Femur (tissue), 1 donor: Measurements from ENCODE around the gene HDAC10.
"Not testable (repeated sequence)": the region's sequence is repeated elsewhere in the genome, so short reads cannot be mapped to it uniquely, and the experiment has no call there.

ENCODE experiments used
- DNase-seq: peaks from one replicate; pipeline ENCODE4 v3.0.0-alpha.2; 2017

The HDAC10 gene

DNA sequence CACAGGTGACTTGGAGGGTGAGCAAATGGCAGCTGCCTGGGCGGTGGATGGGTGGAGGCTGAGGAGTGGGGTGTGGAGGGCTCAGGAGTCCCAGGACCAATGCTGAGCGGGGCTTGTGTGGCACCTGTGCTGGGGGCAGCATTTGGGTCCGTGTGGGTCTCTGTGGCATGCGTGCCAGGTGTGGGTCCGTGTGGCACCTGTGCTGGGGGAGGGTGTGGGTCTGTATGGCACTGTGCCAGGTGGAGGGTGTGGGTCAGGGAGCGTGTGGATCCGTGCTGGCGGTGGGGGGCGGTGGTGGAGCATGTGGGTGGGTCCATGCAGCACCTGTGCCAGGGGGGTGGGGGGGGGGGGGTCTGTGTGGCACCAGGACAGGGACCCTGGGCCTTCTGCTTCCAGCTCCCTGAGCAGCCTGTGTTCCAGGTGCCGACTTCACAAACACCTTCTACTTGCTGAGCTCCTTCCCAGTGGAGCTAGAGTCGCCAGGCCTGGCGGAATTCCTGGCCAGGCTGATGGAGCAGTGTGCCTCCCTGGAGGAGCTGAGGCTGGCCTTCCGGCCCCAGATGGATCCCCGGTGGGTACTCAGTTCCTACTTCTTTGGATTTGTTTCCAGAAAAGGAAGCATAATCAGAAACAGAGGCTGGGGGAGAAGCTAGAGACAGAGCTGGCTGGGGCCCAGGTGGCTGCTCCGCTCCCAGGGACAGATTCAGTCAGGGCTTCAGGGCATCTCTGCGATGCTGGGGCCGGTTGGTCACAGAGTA is 35.6 kb downstream of the HDAC10 start:
- peak; percentile 40 for DNase-seq

DNA sequence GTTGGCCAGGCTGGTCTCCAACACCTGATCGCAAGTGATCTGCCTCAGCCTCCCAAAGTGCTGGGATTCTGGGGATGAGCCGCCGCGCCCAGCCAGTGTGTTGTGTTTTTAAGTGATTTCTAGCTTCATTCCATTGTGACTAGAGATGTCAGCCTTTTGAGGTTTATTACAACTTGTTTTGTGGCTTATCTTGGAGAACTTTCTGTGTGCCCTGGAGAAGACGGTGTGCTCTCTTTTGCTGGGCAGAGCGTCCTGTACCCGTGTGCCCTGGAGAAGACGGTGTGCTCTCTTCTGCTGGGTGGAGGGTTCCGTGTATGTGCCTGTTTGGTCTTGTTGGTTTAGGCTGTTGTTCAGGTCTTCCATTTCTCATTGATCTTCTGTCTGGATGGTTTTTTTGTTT is 37.8 kb downstream of the HDAC10 start:
- no peak for DNase-seq

DNA sequence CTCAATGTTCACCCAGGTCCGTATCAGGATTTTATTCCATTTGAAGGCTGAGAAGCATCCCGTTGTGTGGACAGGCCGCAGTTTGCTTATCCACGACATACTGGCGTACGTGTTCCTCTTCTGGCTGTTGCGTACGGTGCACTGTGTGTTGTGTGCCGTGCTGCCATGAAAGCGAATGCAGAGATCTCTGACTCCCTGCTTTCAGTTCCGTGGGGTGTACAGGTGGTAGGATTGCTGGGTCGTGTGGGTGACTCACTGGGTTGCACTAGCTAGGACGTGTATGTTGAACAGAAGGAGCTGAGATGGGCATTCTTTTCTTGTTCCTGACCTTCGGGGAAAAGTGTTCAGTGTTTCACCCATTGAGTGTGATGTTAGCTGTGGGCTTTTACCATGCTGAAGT is 39.9 kb downstream of the HDAC10 start:
- peak; percentile 10 for DNase-seq

DNA sequence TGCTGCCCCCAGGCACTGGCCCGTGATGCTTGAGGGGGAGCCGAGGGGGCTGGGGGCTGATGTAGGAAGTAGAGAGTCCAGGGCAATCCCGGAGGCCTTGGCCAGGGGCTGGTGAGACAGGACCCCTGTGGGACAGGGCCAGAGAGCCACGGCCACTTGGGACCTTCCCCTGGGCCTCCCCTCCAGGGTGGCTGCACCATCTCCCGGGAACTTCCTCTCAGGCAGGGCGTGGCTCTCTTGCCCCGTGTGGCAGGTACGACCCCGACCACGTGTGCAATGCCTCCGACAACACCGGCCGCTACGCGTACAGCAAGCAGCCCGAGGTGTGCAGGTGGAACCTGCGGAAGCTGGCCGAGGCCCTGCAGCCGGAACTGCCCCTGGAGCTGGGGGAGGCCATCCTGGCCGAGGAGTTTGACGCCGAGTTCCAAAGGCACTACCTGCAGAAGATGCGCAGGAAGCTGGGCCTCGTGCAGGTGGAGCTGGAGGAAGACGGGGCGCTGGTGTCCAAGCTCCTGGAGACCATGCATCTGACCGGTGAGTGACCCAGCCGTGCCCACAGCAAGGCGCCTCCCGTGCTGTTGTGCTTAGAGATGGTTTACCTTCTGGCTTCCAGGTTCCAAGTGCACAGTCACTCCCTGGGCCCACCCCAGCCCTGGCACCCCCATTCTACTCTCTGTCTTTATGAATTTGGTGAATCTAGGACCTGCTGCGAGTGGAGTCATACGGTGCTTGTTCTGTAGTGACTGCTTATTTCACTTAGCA is 40.5 kb downstream of the HDAC10 start:
- DNase-seq, result peak; percentile 30

DNA sequence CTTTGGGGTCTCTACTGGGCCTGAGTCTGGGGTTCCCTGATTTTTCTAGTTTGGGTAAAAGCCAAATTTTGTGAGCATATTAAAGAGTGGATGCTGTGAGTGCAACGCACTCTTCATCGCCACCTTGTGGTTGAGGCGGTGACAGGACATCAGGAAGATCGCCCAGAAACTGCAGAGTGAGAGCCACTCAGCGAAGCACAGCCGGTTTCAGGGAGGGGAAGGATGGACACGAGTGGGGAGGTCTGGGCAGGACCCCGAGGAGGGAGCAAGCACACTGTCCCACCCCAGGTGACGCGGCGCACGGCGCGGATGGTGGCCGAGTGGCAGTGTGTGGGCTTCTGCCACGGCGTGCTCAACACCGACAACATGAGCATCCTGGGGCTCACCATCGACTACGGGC is 41.2 kb downstream of the HDAC10 start:
- peak; percentile 71 for DNase-seq

DNA sequence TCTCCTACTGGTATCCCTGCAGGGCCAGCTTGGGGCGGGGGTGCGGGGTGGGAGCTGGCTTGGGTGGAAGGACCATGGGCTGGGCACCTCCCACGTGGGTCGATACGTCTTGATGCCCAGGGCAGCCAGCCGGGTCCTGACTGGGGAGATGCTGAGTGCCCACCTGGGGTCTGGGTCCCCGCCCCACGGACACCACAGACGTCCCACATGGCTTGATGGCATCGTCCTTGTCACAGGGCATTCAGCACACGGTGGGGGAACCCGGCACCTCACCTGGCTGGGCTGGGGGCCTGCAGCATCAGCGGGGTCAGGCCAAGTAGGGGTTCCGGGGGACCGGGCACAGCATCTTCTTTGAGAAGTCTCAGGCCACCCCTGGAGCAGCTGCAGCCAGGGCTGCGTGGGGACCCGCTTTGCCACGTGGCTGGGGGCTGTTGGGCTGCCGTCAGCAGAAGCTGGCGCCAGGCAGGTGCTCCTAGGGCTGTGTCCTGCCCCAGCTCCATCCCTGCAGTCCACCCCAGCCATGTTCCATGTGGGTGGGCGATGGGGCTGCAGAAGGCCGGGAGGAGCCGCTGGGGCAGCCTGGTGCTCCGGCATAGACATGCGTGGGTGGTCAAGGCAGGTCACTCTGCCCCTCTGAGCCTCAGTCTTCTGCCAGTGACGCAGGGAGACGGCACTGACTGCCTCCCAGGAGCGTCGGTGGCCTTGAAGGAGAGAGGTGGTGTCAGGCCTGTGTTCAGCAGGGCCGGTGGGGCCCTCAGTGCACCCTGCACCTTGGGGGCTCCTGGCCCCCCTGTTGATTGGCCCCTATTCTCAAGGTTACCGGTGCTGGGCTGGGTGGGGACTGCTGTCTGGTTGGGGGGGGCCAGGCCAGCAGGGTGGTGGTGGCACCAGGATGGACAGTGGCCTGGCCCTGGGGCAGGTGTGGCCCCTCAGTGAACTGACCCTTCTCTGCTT is 41.8 kb downstream of the HDAC10 start:
- peak; percentile 31 for DNase-seq

DNA sequence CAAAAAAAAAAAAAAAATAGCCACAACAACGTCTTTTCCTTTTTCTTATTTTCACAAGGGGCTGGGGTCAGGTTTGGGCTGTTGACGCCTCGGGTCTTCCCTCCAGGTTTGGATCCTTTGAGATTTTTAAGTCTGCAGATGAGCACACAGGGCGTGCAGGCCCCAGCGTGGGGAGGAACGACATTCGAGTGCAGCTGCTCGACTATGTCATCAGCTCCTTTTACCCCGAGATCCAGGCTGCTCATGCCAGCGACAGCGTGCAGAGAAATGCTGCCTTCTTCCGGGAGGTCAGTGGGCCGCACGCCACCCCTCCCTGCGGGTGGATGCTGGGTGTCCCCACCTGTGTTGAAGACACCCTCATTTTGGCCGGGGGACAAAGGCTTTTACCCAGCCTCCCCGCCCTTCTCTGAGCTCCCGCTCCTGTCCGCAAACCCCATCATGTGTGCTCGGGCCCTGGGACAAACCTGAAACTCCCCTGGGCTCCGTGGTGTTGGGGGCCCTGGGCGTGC is 42.6 kb downstream of the HDAC10 start:
- DNase-seq, result peak; percentile 32

DNA sequence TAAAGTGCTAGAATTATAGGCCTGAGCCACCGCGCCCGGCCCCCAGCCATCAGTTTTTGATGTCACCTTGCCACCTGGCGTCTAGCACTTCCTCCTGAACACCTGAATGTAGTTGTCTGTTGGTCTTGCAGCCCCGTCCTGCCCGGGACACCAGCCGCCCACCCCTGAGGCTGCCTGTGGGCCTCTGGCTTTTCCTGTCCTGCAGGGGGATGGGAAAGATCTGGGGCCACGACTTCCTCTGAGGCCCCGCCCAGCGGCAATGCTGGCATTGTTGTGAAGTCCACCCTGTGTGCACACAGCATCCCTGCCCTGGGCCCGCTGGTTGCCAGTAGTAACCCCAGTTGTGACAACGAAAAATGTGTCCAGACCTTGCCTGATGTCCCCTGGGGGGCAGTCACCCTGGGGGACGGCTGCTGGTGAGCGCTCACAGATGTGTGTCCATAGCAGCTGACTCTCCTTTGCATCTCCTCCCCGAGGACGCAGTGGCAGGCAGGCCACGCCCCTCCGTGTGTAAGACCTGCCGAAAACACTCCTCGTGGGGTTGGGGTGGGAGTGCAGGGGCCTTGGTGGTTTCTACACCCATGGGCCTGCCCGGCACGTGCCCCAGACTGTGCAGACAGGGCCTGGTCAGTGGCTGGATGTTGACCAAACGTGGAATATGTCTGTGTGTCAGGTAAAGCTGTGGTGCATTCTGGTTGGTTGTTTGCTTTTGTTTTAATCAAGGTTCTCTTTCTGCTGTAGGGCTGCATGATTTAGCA is 43.5 kb downstream of the HDAC10 start:
- DNase-seq, result peak; percentile 64

DNA sequence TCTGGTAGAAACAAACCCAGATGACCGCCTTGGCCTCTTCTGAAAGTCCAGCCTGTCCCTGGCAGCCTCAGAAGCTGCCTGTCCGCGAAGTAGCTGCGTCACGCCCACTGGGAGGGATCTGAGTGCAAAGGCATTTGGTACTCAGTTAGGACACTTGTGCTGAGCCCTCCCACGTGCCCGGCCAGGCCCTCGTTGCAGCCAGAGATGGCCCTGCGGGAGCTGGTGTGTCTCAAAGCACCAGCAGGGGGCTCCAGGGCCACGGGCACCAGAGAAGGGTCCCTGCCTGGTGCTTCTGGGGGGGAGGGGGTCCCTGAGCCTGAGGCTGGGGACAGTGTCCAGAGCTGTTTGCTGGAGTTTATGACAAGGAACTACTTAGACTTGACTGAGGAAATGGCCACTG is 44.5 kb downstream of the HDAC10 start:
- DNase-seq, result peak; percentile 43

DNA sequence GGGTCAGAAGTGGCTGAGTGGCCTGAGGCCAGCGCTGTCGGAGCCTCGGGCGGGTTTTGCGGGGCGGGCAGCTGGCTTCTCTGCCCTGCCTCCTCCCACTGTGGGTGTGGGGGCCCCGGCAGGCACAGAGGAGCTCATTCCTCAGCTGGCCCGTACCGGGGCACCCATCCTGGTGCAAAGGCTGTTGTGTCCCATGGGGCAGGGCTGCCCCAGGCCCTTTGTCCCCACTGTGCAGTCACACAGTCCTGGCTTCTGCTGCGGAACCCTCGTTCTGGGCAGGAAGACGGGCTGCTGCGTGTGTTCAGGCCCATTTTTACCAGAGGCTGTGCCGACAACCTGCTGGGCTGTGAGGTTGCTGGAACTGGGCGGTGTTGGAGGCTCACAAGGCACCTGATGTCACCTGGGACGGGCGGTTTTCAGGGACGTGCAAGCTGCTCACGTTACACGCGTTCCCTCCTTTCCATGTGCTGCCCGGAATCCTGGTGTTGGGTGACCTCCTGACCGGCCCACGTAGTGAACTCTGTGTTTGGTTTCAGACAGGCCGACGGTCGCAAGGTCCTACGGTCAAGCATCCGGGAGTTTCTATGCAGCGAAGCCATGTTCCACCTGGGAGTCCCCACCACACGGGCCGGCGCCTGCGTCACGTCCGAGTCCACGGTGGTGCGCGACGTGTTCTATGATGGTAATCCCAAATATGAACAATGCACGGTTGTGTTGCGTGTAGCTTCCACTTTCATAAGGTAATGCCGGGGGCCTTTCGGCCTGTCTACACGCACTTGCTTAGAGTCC is 45.1 kb downstream of the HDAC10 start:
- peak; percentile 20 for DNase-seq

DNA sequence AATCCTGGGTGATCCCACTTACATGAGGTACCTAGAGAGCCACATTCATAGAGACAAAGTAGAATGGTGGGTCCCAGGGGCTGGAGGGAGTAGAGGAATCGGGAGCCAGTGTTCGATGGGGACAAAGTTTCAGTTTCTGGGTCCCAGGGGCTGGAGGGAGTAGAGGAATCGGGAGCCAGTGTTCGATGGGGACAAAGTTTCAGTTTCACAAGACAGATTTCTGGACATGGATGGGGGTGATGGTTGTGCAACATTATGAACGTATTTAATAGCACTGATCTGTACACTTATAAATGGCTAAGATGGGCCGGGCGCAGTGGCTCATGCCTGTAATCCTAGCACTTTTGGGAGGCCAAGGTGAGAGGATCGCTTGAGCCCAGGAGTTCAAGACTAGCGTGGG is 46.1 kb downstream of the HDAC10 start:
- not testable (repeated sequence) for DNase-seq

DNA sequence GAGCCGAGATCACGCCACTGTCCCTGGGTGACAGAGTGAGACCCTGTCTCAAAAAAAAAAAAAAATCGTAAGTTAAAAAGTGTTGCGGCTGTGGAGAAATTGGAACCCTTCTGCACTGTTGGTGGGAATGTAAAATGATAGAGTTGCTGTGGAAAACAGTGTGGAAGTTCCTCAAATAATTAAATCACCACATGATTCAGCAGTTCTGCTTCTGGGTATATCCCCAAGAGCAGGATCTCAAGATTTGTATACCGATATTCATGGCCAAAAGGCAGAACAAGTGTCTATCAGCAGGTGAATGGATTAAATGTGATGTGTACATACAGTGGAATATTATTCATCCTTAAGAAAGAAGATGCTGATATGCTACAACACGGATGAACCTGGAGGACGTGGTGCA is 46.5 kb downstream of the HDAC10 start:
- DNase-seq, result no peak

DNA sequence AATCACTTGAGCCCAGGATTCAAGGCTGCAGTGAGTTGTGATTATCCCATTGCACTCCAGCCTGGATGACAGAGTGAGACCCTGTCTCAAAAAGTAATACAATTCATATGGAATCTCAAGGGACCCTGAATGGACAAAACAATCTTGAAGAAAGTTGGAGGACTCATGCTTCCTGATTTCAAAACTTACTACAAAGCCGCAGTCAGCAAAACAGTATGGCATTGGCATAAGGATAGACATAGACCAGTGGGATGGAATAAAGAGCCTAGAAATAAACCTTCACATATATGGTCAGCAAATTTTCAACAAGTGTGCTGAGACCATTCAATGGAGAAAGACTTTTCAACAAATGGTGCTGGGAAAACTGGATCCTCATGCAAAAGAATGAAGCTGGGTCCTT is 47.8 kb downstream of the HDAC10 start:
- DNase-seq, result no peak

DNA sequence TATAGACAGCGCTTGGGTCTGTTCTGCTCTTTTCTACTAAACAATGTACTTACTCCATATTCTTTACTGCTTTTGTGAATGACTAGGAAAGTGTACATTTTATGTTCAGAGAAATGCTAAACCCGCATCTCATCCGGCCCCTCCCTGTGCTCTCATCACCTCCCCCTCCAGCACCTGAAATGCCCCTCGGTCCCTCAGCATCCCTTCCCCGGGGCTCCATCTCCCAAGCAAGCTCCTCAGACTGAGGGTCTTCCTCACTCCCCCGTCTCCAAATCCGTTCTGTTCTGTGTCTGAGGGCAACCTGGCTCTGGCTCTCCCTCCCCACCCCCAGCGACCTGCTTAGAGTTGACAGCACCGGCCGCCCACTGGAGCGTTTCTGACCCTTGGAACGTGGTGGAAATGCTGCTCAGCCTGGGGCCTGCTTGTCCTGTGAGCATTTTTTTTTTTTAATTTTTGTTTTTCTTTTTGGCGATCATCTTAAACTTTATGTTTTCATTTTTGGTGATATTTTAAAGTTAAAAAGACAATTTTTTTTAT is 48.9 kb downstream of the HDAC10 start:
- no peak for DNase-seq

DNA sequence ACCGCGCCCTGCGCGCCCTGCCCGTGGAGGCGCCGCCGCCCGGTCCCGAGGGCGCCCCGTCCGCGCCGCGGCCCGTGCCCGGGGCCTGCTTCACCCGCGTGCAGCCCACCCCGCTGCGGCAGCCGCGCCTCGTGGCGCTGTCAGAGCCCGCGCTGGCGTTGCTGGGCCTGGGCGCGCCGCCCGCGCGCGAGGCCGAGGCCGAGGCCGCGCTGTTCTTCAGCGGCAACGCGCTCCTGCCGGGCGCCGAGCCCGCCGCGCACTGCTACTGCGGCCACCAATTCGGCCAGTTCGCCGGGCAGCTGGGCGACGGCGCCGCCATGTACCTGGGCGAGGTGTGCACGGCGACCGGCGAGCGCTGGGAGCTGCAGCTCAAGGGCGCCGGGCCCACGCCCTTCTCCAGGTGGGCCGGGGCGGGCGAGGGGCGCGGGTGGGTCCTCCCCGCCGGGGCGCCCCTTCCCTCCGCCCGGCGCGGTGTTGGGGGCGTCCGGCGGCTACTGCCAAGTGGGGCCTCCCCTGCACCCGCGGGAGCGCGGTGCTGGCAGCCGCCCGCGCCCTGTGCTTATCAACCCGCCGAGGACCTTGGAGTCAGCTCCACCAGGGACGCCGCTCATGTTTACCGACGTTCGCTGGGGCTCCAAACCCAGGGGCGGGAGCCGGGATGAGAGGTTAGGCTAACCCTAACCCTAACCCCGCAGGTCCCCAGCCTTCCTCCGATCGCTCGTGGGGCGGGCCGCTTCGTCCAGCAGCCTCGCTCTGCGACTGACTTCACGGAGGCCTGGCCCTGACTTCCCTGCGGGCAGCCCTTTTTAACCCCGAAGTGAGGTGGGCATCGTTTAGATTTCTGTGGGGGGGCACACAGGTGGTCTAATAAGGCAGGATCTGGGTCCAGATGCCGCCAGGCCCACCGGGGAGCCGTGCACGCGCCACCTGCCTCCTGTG is 49.6 kb downstream of the HDAC10 start:
- no peak for DNase-seq

DNA sequence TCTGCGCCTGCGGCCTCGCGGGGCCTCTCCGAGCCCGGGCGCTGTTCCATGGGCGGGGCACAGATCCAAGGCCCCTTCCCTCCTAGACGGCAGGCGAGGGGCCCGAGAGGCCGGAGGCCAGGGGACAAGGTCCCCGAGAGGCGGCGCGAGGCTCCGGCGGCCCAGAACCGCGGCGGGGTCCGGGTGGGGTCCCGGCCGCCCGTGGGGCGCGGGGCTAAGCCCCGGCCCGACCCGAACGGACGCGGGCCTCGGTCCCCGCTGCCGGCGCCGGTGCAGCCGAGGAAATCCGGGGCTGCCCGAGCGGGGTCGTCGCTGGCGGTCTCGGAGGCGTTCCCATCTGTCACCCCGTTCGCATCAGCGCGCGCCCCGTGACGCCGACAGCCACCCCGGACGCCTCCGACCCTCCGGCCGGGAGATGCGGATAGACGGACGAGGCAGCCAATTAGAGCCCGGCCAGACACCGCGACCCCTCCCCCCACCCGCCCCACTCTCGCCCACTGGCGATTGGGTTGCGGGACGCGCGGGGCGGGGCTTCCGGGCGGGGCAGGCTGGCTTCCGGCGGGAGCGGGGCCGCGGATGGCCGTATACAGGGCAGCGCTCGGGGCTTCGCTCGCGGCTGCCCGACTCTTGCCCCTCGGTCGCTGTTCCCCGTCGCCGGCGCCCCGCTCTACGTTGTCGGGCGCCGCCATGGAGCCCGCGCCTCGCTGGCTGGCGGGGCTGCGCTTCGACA is 50.4 kb downstream of the HDAC10 start, which contains the start of gene SELENOO:
TSS of gene SELENOO (plus strand) at position 551 of the 730 bp plus-strand sequence. CDS start at position 577, 26 bp downstream.
- DNase-seq, result peak; percentile 97

DNA sequence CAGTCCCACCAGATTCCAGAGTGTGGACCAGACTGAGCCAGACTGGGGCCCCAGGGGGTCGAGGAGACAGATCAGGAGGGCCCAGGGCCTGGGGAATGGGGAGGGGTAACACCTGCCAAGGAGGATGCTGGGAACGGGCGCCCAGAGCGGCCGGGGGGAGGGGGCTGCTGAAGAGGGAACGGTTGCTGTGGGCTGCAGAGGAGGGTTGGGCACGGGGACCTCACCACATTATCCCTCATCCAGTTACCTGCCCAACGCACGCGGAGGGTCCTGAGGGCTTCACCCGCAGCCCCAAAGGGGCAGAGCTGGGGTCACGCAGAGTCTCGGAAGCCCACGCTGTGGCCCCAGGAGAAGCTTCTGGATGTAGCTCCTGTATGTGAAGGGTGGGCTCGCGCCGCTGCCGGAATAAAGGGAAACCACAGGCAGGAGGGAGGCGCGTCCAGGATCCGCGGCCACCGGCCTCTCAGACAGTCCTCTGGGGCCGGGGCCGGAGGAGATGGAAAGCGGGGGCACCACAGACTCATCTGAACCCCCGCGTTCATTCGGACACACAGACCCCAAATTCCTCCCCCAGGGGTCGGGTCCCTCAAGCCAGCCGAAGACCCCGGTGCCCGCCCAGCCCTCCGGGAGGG is 51.1 kb downstream of the HDAC10 start:
- DNase-seq, result no peak

DNA sequence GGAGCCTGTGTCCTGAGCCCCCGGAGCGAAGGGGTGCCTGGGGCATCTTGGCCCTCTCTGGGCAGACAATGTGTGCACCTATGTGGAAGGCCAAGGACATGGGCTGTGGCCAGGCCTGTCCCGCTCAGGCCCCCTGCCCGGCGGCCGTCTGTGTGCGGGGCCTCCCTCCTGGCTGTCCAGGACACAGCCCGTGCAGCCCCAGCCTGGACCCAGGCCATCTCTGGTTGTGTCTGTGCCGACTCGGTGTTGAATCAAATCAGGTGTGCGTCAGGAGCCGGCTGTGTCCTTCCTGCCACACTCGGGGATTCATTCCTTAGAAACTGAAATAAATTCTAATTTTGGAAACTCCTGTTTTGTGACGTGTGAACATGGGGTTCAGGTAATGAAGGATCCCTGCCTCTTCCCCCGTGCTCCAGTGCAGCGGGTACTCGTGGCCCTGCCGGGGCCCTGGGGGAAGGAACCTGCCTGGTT is 51.8 kb downstream of the HDAC10 start:
- DNase-seq, result no peak
